Posterior vena cava (tissue), 2 donors: ENCODE measurements around the gene OOSP3. TPM values are rescaled to one million over a fixed set of nuclear protein-coding genes. Genes with fewer than 3 reads are reported as not detected.
"Not testable (repeated sequence)": the region's sequence is repeated elsewhere in the genome, so short reads cannot be mapped to it uniquely, and the experiment has no call there.

Experiments
- DNase-seq: peaks from one replicate; pipeline ENCODE4 v3.0.0-alpha.2; 2020; ENCODE audit warnings: low spot score
- intact Hi-C, 2 donors: fragments of 100-400 bp; cut with DNase I; formaldehyde crosslinking; loops; one replicate each; pipeline versions ENCODE4 v1.14.1 to v1.14.2; 2022 to 2023
- long read RNA-seq, 2 donors: library from polyadenylated mRNA; unstranded; transcript quantifications; one replicate each; pipeline ENCODE4 v2.0.0, GENCODE V29; 2020 to 2021
- total RNA-seq, 2 donors: library from RNA; stranded (reverse); fragmentation: NEBNext Ultra II Directional; extraction: Animal tissue kit (Norgen Biotek cat#: 25700); gene quantifications; one replicate each; pipeline ENCODE4 v1.2.1, GENCODE V29; 2021
- donor health status: DM: yes; HTN: yes; CAD: no.
- donor health status: DM: yes; HTN: yes; CAD: no.

Gene OOSP3, protein sequence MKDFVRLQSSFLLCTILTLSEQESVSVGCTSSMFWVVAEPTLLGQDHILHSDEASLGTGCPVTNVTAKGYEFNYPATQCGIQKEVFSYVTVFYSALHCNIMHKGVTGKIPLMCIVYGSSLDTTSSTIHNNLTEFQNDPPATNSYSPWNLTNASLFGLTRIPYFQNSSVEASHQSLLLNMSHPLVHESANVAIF
- not detected for total RNA-seq
- long read RNA-seq, donor 1, result 0 reads
- long read RNA-seq, donor 2, result 0 reads

DNA sequence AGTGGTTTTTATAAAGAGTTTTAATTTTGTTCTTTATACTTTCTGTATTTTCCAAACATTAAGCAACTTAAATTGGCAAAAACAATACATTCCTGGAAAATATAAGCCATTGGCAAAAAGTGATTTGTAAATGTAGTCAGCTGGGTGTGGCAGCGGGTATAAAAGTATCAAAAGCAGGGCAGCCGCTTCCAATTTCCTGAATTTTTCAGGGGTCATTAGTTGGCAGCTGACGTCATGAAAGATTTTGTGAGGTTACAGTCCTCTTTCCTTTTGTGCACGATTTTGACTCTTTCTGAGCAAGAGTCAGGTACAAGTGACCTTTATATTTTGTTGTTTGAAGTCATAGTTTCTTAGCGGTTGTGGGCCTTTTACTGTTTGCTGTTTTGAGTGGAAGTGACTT is at the start of gene OOSP3:
Gene OOSP3 (plus strand): TSS at position 208 of the 400 bp plus-strand sequence. CDS start 27 bp downstream, at position 235.
- no peak for DNase-seq
- intact Hi-C loops, result no loop called here

DNA sequence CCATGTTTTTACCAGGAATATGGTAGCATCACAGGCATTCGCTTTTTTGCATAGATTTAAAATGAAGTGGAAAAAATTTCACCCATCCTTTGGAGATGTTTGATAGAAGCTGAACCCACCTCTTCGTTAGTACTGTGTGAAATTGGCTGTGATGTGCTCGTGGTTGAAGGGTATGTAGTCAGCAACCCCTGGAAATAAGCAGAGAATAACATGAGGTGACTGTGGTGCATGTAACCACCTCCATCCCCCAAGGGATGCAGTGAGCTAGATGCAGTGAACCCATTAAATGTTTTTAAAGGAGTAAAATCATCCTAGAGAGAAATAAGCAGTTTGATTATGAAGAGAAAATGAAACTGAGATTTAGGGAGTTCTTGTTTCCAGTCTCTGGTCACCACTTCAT is 49.2 kb upstream of the OOSP3 start:
- intact Hi-C loops, result no loop called here
- no peak for DNase-seq

DNA sequence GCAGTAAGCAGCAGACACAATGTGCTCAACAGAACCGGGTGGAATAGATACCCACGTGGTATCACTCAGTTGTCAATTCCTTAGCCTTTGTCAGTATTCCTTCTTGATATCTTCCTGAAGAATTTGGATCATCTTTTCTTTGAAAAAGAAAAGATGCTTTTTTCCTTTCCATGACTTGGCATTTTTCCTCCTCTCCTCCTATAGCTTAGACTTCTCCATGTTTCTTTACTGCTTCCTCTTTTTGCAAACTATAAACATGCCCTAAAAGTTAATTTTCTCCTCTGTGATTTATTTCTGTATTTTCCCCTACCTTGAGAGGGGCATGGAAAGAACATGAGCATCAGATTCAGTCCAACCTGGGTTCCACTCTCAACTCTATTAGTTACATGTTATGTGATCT is 45.0 kb upstream of the OOSP3 start:
- no peak for DNase-seq
- intact Hi-C loops, result no loop called here

DNA sequence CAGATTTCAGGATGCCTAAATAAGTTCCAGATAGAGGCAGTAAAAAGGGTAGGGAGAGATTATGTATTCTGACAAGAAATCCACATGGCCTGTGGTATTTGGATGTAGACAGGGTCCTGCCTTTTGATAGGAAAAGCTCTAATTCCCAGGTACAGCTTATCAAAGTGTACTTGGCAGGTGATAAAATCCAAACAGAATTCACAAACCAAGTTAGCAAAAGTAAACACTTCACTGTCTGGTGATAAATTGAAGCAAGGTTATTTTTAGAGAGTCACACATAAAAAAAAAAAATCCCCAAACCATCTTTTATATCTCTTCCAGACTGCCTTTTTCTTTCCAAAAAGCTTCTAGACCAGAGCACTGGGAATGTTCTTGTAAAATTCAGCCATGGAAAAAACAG is 39.0 kb upstream of the OOSP3 start:
- intact Hi-C loops, result no loop called here

DNA sequence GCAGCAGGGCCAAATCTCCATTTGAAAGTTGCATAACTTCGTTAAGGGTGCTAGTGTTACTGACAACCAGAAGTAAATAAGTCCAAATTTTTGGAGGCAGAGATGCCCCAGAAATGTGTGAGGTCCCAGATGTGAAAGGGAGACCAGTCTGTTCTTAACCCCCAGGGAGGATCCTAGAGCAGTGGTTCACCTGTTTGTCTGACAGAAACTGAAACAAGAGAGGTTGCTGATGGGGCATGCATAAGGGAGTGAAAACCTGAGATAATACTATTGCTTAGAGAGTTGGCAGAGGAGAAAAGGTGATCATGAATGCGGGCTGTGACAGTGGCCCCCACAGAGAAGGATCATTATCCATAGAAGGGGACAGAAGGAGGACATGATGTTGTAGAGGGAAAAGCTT is 37.1 kb upstream of the OOSP3 start:
- no peak for DNase-seq
- intact Hi-C loops, result no loop called here

More for the DNA sequence above, 39.0 kb upstream of the OOSP3 start:
- DNase-seq, result no peak

DNA sequence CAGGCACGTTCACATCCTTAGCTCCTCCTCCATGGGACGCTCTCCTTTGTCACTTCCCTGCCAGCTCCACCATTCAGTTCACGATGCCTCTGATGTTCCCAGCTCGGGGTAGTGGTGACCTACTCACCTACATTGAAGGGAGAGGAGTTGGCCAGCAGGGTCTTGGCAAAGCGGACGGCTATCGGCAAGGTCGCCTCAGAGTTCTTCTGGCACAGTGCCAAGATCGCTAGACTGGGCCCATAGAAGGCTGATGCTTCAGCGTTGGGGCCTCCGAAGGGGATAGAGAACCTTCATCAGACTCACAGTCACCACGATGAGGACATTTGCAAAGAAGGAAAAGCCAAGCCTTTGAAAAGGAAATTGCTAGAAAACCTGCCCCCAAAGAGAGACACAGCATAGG is 36.3 kb upstream of the OOSP3 start:
- intact Hi-C loops, result no loop called here
- DNase-seq, result no peak

DNA sequence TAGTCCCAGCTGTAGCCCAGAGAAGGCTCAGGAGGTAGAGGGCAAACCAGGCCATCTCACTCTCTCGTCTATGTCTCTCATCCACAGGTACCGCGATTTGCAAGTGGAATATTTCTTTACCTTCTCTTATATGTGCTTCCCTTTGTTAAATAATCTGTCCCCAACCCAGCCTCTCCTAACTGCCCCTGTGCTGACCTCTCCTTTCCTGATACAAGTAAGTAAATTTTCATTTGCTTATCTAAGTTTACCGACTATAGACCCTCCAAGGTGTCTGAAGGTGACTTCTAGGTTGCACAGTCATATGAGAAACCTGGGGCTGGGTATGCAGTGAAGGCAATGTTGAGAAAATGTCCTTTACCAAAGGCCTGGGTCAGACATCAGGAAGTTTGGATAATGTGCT is 33.2 kb upstream of the OOSP3 start, which contains the start of gene CBLIF:
Gene CBLIF (minus strand): TSS at position 101 of the 400 bp plus-strand sequence. CDS start 46 bp downstream, at position 55.
- DNase-seq, result no peak
- intact Hi-C loops, result no loop called here

DNA sequence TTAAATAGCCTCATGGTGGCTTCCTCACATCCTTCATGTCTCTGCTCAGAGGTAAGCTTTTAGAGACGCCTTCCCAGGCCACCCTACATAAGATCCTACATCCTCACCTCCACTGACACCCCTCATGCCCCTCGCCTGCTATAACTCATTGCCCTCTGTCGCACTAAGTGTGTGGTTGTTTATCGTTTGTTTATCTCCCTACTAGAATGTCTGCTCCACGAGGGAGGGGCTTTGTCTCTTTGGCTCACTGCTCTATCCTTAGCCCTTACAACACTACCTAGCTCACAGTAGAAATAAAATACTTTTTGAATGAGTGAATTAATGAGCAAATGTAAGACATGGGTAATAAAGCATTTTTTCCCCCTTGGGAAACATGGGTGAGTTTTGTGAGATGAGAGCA is 32.0 kb upstream of the OOSP3 start:
- DNase-seq, result no peak
- intact Hi-C loops, result no loop called here

DNA sequence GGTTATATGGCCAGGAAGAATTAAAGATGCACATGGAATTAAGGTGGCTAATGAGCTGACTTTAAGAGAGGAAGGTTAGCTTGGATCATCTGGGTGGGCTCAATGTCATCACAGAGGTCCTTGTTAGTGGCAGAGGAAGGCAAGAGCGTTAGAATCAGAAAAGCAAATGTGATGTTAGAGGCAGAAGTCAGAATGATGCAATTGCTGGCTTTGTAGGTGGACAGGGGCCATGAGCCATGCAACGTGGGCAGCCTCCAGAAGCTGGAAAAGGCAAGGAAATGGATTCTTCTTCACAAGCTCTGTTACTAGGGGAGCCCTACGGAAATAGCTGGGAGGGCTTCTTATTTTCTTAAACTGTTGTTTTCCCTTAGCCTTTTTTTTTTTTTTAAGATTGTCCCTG is 31.0 kb upstream of the OOSP3 start:
- DNase-seq, result no peak
- intact Hi-C loops, result no loop called here

DNA sequence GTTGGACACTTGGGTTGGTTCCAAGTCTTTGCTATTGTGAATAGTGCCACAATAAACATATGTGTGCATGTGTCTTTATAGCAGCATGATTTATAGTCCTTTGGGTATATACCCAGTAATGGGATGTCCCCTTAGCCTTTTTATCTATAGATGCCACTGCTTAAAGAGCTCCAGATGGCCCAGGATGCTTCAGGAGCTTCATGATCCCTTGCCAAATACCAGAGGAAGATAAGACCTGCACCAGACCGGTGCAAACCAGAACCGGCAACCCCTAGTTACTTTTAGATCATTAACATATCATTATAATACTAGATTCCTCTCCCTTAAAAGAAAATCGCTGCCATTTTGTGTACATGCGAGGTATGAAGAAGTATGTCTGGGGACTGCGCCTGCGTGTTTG is 30.1 kb upstream of the OOSP3 start:
- intact Hi-C loops, DNase-seq: not testable (repeated sequence)

DNA sequence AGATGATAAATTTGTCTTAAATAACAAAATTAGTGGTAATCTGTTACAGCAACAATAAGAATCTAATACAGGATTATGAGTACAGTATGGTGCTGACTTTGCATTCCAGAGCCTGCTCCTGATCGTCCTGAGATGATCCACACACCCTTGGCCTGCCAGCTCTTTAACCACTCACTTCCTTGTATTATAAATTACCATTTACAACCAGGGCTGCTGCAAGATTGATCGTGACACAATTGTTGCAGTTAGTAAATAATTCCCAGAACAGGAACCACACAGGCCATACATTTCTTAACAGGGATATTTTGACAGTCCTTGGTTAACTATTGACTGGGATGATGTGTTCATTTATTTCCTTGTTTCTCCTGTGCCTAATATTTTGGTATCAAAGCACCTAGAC is 29.5 kb upstream of the OOSP3 start:
- intact Hi-C loops, result no loop called here
- no peak for DNase-seq

DNA sequence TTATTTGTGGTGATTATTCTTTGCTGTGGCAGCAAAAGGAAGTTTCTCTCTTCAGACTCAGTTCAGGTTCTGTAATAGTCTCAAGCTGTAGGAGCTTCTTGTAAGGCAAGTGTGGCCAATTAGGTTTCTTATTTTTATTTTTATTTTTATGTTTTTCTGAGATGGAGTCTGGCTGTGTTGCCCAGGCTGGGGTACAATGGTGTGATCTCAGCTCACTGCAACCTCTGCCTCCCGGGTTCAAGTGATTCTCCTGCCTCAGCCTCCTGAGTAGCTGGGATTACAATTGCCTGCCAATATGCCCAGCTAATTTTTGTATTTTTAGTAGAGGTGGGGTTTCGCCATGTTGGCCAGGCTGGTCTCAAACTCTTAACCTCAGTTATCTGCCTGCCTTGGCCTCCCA is 29.0 kb upstream of the OOSP3 start:
- DNase-seq, intact Hi-C loops: not testable (repeated sequence)

DNA sequence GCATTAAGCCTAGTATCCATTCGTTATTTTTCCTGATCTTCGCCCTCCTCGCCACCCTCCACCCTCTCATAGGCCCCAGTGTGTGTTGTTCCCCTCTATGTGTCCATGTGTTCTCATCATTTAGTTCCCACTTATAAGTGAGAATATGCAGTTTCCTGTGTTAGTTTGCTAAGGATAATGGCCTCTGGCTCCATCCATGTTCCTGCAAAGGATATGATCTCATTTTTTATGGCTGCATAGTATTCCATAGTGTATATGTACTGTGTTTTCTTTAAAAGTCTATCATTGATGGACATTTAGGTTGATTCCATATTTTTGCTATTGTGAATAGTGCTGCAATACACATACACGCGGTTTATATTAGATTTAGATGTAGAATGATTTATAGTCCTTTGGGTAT is 27.2 kb upstream of the OOSP3 start:
- intact Hi-C loops, DNase-seq: not testable (repeated sequence)

DNA sequence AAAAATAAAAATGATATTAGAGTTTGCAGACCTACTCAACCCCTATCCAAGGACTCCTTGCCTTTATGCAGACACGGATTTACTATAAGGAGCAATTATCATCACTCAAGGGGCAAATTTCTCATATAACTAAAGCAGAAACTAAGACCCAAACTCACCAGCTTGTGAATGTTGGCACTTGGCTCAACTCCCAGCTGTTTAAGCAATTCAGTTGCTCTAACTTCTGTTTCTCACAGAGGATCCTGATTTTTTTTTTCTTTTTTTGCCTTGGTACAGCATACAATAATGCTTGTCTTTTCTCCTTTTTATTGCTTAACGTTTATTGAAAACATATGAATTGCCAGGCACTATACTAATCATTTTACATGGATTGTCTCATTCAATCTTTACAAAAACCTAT is 23.7 kb upstream of the OOSP3 start:
- no peak for DNase-seq
- intact Hi-C loops, result no loop called here

DNA sequence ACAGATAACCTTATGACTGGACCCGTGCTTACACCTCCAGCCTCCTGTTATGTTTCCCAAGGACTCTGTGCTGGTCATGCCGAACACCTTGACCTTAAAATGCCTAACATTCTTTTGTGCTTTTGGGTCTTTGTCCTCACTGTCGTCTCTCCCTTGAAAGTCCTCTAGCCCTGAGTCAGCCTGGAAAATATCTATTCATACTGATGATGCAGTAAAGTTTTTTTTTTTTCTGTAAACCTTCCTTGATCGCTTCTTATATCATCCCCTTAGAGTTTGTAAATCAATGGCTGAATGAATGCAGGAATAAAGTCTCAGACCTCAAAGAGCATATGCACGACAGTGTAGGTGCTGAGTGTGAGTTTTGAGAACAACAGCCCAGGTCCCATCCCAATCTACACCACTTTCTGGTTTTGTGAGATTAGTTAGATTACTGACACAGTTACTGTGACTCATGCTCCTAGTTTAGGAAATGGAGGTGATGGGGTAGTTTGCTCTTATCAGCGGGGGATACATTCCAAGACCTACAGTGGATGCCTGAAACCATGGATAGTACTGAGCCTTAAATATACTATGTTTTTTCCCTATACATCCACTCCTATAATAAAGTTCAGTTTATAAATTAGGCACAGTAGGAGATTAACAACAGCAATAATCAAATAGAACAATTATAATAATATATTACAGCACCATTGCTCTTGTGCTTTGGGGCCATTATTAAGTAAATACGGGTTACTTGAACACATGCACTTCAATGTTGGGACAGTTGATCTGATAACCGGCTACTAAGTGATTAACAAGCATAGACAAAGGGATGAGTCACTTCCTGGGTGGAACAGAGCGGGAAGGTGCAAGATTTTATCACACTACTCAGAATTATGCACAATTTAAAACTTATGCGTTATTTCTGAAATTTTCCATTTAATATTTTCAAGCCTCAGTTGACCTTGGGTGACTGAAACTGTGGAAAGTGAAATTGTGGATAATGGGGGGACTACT is 20.8 kb upstream of the OOSP3 start:
- DNase-seq, result no peak
- intact Hi-C loops, result no loop called here

DNA sequence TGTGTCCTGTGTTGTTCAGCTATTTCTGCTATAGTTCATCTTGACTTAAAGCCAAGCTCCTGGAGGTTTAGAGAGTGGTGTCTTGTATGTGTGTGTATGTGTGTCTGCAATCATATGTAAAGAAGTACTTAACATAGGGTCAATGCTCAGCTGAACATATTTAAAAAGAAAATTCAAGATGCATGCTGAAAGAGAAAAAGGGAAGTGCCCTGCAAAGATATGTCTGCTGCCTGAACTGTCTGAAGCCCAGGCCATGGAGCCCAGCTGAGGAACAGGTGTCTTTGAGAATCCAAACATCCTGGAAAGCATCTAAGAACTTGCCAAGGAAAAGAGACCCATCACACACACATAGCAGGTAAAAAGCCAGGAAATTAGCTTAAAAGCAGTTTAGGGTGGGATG is 18.9 kb upstream of the OOSP3 start:
- intact Hi-C loops, result loop anchor here in 1 of 2 donors (5.0 kb wide), 1 partner anchor 312 kb away; no protein-coding TSS in a partner anchor
- no peak for DNase-seq

DNA sequence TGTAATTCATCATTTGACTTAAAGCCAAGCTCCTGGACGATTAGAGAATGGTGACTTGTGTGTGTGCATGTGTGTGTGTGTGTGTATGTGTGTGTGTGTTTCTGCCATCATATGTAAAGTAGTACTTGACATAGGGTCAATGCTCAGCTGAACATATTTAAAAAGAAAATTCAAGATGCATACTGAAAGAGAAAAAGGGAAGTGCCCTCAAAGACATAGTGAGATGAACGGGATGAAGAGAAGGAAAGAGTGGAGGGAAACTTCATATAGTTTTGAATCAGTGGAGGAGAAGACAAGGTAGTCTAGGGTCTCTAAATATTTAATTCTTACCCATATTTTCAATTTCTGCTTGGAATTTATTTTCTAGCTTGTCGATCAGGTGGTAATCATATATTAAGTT is 16.3 kb upstream of the OOSP3 start:
- DNase-seq, result no peak
- intact Hi-C loops, result loop anchor here in 1 of 2 donors (5.0 kb wide), 1 partner anchor 315 kb away; no protein-coding TSS in a partner anchor

DNA sequence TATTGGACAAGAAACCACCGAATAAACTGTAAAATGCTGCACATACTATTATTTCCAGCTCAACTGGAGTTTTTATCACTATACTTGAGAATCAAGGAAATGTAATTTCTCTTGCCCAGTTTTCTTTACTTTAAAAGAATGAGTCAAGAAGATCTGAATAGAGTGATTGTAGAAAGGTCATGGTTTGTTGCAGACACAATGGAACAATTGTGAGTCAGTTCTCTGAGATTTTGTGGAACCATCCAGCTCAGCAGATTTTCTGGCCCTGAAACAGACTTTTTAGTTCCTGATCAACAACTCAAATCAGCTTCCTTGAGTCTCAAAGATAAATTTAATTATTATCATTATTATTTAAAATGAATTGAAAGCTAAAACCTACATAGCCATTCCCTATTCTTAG is 13.6 kb upstream of the OOSP3 start:
- no peak for DNase-seq
- intact Hi-C loops, result no loop called here

DNA sequence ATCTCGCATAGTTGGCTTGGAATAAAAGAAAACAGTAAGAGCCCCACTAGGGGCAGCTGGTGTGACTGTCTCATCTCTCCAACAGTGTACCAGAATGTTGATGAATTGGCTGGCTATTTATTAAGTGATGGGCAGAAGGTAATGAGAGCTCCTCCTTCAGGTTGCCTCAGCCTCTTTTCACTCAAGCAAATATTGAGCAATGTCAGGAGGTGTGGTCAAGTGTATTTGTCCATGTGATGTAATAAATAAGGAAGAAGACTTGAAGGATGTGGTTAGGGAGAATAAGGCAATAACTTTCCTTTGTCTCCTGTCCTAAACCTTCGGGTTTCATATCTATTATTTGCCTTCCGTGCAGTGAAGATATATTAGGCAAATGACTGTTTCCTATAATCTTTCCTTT is 12.2 kb upstream of the OOSP3 start, which contains the start of gene TCN1:
Gene TCN1 (minus strand): TSS at position 91 of the 400 bp plus-strand sequence. CDS start 17 bp downstream, at position 74.
- DNase-seq, result no peak
- intact Hi-C loops, result no loop called here

DNA sequence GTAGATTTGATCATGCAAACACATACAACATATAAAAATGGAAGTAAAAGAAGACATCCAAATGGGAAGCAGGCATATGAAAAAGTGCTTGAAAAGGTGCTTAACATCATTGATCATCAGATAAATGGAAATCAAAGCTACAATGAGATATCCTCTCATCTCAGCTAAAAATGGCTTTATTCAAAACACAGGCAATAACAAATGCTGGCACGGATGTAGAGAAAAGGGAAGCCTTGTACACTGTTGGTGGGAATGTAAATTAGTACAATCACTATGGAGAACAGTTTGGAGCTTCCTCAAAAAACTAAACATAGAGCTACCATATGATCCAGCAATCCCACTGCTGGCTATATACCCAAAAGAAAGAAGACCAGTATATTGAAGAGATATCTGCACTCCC is 11.7 kb upstream of the OOSP3 start:
- intact Hi-C loops, result no loop called here
- DNase-seq, result no peak
